HepG2 (cell line): Measurements from ENCODE around the gene SRSF1.
"Not testable (repeated sequence)": the region's sequence is repeated elsewhere in the genome, so short reads cannot be mapped to it uniquely, and the experiment has no call there.

Experiments used
- CTCF ChIP-seq: sonication (generic); formaldehyde crosslinking; IDR thresholded peaks from 2 replicates; pipeline ENCODE4 v1.5.0; 2020; ENCODE audit warnings: mild to moderate bottlenecking, missing genetic modification reagents, moderate library complexity
- EZH2 ChIP-seq: conservative IDR thresholded peaks from 2 replicates; pipeline ENCODE4 v1.6.1; 2012; ENCODE audit warnings: mild to moderate bottlenecking, low read depth, low read length, moderate library complexity
- FOXM1 ChIP-seq: sonication (generic); formaldehyde crosslinking; IDR thresholded peaks from 2 replicates; pipeline ENCODE4 v1.5.0; 2020; ENCODE audit warnings: missing genetic modification reagents
- JUND ChIP-seq: sonication (generic); formaldehyde crosslinking; IDR thresholded peaks from 2 replicates; pipeline ENCODE4 v1.8.0; 2022; ENCODE audit warnings: mild to moderate bottlenecking, missing genetic modification reagents
- POLR2A ChIP-seq, 2 experiments: IDR thresholded peaks; 2 replicates each; pipeline ENCODE4 v1.6.1; 2011; ENCODE audit warnings: low read depth in 2 of 2, low read length in 2 of 2, mild to moderate bottlenecking in 1 of 2, moderate library complexity in 1 of 2; ENCODE audit not compliant: insufficient read depth in 1 of 2
- TAF15 ChIP-seq: fragments of 200-400 bp; formaldehyde crosslinking; IDR thresholded peaks from one replicate; pipeline ENCODE4 v1.6.1; 2018; ENCODE audit warnings: mild to moderate bottlenecking, low read depth, low read length; ENCODE audit not compliant: poor library complexity, severe bottlenecking
- ZSCAN29 ChIP-seq: sonication (generic); formaldehyde crosslinking; conservative IDR thresholded peaks from 2 replicates; pipeline ENCODE4 v1.4.0; 2020; ENCODE audit warnings: mild to moderate bottlenecking, missing genetic modification reagents
- TF ChIP-seq, protein P1 (sequence below): sonication (generic); formaldehyde crosslinking; IDR thresholded peaks from 2 replicates; pipeline ENCODE4 v1.4.0; 2020; ENCODE audit warnings: mild to moderate bottlenecking, missing genetic modification reagents, borderline replicate concordance

GRCh38 chr17:58044256-58044655 lies 37.2 kb upstream of the SRSF1 start:
- TF ChIP-seq TAF15; CTCF (CRISPR knock-in tag); FOXM1; JUND (CRISPR knock-in tag); EZH2; POLR2A (IDR thresholded peaks at IDR 0.05; ENCODE audit: insufficient read depth in 1 of 2, low read depth in 2 of 2, low read length in 2 of 2); ZSCAN29 (CRISPR knock-in tag): not testable (repeated sequence)
- TF ChIP-seq, protein P1, sequence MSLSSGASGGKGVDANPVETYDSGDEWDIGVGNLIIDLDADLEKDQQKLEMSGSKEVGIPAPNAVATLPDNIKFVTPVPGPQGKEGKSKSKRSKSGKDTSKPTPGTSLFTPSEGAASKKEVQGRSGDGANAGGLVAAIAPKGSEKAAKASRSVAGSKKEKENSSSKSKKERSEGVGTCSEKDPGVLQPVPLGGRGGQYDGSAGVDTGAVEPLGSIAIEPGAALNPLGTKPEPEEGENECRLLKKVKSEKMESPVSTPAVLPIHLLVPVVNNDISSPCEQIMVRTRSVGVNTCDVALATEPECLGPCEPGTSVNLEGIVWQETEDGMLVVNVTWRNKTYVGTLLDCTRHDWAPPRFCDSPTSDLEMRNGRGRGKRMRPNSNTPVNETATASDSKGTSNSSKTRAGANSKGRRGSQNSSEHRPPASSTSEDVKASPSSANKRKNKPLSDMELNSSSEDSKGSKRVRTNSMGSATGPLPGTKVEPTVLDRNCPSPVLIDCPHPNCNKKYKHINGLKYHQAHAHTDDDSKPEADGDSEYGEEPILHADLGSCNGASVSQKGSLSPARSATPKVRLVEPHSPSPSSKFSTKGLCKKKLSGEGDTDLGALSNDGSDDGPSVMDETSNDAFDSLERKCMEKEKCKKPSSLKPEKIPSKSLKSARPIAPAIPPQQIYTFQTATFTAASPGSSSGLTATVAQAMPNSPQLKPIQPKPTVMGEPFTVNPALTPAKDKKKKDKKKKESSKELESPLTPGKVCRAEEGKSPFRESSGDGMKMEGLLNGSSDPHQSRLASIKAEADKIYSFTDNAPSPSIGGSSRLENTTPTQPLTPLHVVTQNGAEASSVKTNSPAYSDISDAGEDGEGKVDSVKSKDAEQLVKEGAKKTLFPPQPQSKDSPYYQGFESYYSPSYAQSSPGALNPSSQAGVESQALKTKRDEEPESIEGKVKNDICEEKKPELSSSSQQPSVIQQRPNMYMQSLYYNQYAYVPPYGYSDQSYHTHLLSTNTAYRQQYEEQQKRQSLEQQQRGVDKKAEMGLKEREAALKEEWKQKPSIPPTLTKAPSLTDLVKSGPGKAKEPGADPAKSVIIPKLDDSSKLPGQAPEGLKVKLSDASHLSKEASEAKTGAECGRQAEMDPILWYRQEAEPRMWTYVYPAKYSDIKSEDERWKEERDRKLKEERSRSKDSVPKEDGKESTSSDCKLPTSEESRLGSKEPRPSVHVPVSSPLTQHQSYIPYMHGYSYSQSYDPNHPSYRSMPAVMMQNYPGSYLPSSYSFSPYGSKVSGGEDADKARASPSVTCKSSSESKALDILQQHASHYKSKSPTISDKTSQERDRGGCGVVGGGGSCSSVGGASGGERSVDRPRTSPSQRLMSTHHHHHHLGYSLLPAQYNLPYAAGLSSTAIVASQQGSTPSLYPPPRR (CRISPR knock-in tag), result not testable (repeated sequence)
